ENCODE results near the gene CCR6.

GRCh38 chr6:167122041-167122826 is 662 bp upstream of the CCR6 start:
- TF ChIP-seq POLR2AphosphoS5 (IDR thresholded peaks at IDR 0.05), result no peak
- TF ChIP-seq EP300 (IDR thresholded peaks at IDR 0.05), result no peak
- TF ChIP-seq CTCF (IDR thresholded peaks at IDR 0.05), result no peak
- TF ChIP-seq POLR2A (IDR thresholded peaks at IDR 0.05), result no peak

Measured in sigmoid colon (tissue), 4 donors.